Measurements from ENCODE around the gene NT5DC2. TPM values are rescaled to one million over a fixed set of nuclear protein-coding genes. Genes with fewer than 3 reads are reported as not detected.

NT5DC2 gene
- total and polyA plus RNA-seq, 2 experiments from 2014 or later = 49.9 to 111 TPM

DNA sequence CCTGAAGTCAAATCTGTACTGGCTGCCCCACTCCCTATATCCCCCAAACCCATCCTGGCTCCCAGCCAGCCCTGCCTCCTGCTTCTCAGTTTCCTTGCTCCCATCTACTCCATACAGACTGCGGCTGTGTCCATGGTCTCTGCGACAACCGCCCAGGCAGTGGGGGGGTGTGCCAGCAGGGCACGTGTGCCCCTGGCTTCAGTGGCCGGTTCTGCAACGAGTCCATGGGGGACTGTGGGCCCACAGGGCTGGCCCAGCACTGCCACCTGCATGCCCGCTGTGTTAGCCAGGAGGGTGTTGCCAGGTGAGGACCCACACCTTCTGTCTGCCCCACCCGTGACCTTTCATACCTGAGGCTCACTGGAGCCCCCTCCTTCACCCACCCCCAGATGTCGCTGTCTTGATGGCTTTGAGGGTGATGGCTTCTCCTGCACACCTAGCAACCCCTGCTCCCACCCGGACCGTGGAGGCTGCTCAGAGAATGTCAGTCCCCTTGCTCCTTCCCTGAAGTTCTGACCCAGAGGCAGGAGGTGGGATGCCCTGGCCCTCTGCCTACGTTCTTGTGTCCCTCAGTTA is 23.8 kb downstream of the NT5DC2 start:
- no peaks in the 10 kb centered on the region for H3F3A ChIP-seq (ENCODE audit: insufficient read depth)

DNA sequence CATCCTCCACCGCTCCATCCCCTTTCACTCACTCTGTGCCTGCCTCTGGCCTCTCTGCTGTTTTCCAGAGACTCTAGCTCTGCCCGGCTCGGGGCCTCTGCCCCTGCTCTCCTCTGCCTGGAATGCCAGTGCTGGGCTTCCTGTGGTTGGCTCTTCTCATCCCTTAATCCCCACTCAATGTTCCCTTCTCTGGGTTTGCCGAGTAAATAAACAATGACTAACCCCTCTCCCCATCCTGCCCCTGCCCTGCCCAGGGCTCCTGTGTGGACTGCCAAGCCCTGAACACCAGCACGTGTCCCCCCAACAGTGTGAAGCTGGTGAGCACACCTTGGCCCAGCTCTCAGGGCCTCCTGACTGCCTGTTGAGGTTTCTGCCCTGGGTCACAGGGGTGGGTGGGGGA is 26.3 kb downstream of the NT5DC2 start:
- no peak overlapping the region for H3K27ac ChIP-seq
- no peaks in the 10 kb centered on the region for H3K27me3 ChIP-seq (replicated peaks; ENCODE audit: insufficient read depth)
- H3F3A ChIP-seq (ENCODE audit: insufficient read depth) = no peaks in the 10 kb centered on the region
- H2AFZ ChIP-seq = no peak overlapping the region
- H3K4me3 ChIP-seq = no peak overlapping the region
- no peaks in the 10 kb centered on the region for H3K9me2 ChIP-seq (ENCODE audit: insufficient read depth)
- H3K4me2 ChIP-seq (ENCODE audit: unreplicated experiment) = no peak overlapping the region
- no peaks in the 10 kb centered on the region for H3K79me2 ChIP-seq (ENCODE audit: insufficient read depth)
- H3K4me1 ChIP-seq (ENCODE audit: insufficient read depth) = no peaks in the 10 kb centered on the region
- WGBS, 2 experiments (ENCODE audit: low coverage in 1 of 2, low lambda C conversion rate in 2 of 2, missing lambda C conversion rate in 2 of 2) = 70% methylated on average over 5 of the region's 5 CpGs
- no peak for TF ChIP-seq EZH2 (IDR thresholded peaks at IDR 0.05; ENCODE audit: insufficient read depth, poor library complexity, severe bottlenecking)
- TF ChIP-seq EZH2phosphoT487 (IDR thresholded peaks at IDR 0.05; ENCODE audit: insufficient read depth, low read depth) = no peak
- H3K36me3 ChIP-seq (ENCODE audit: low read depth) = no peaks in the 10 kb centered on the region
- no peaks in the 10 kb centered on the region for H3K9me3 ChIP-seq (ENCODE audit: low read depth)
- no peak for DNase-seq
- H4K20me1 ChIP-seq (ENCODE audit: insufficient read depth) = no peaks in the 10 kb centered on the region
- in situ Hi-C loops (cut with MboI) = no loop called here
- H3K9ac ChIP-seq = no peak overlapping the region

More for the DNA sequence above, 23.8 kb downstream of the NT5DC2 start:
- H3K9ac ChIP-seq = no peak overlapping the region
- no peak for TF ChIP-seq EZH2phosphoT487 (IDR thresholded peaks at IDR 0.05; ENCODE audit: insufficient read depth, low read depth)
- no peak for TF ChIP-seq EZH2 (IDR thresholded peaks at IDR 0.05; ENCODE audit: insufficient read depth, poor library complexity, severe bottlenecking)
- no peak for DNase-seq
- WGBS, 2 experiments (ENCODE audit: low coverage in 1 of 2, low lambda C conversion rate in 2 of 2, missing lambda C conversion rate in 2 of 2) = 29 to 32% methylated on average over 12 of the region's 12 CpGs
- no peak overlapping the region for H2AFZ ChIP-seq
- H4K20me1 ChIP-seq (ENCODE audit: insufficient read depth) = no peaks in the 10 kb centered on the region
- in situ Hi-C loops (cut with MboI) = no loop called here
- no peaks in the 10 kb centered on the region for H3K9me2 ChIP-seq (ENCODE audit: insufficient read depth)
- H3K4me1 ChIP-seq (ENCODE audit: insufficient read depth) = no peaks in the 10 kb centered on the region
- no peak overlapping the region for H3K4me2 ChIP-seq (ENCODE audit: unreplicated experiment)
- no peaks in the 10 kb centered on the region for H3K9me3 ChIP-seq (ENCODE audit: low read depth)
- no peaks in the 10 kb centered on the region for H3K79me2 ChIP-seq (ENCODE audit: insufficient read depth)
- H3K27ac ChIP-seq = no peak overlapping the region
- H3K27me3 ChIP-seq (replicated peaks; ENCODE audit: insufficient read depth) = no peaks in the 10 kb centered on the region; the same call in 1 of the 2 replicates
- H3K36me3 ChIP-seq (ENCODE audit: low read depth) = no peaks in the 10 kb centered on the region
- H3K4me3 ChIP-seq = no peak overlapping the region

DNA sequence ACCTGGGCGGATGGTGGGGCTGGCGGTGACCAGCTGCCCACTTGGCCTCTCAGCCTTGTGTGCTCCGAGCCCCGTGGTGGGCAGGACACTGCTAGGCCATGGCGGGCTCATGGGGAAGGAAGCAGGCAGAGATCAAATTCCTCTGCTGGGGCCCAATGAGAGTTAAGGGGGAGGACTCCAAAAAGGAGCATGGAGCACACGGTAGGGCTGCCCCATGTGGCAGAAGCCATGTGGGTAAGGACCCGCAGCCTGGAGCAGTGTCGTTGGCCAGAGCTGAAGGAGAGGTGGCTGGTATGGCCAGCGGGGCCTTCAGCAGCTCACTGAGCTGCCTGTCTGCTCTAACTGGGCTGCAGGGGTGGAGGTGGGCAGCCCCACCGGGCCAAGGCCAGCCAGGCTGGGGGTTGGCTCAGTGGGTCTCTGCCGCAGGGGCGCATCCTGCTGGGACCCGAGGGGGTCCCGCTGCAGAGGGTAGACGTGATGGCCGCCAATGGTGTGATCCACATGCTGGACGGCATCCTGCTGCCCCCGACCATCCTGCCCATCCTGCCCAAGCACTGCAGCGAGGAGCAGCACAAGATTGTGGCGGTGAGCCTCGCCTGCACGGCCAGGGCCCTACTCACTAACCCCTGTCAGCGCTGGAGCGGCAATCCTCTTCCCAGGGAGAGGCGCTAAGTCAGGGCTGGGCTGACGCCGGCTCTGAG is 27.2 kb downstream of the NT5DC2 start:
- 67 to 75% methylated on average over 26 to 27 of the region's 27 CpGs for WGBS, 2 experiments (ENCODE audit: low coverage in 1 of 2, low lambda C conversion rate in 2 of 2, missing lambda C conversion rate in 2 of 2)

DNA sequence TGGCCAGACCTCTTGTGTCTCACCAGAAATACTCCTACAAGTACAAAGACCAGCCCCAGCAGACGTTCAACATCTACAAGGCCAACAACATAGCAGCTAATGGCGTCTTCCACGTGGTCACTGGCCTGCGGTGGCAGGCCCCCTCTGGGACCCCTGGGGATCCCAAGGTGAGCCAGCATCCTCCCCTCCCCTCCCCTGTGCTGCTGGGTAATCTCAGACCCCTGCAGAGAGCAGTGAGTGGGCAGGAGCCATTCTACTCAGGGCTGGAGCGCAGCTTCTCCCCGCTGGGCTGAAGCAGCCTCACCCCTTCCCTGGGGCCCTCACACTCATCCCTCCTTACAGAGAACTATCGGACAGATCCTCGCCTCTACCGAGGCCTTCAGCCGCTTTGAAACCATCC is 28.7 kb downstream of the NT5DC2 start:
- Histone ChIP-seq H3K9me3 (ENCODE audit: low read depth) (no peaks in the 10 kb centered on the region), H2AFZ (no peak overlapping the region), H3K9ac (no peak overlapping the region), H3K4me3 (no peak overlapping the region), H3K4me1 (ENCODE audit: insufficient read depth) (no peaks in the 10 kb centered on the region), H3F3A (ENCODE audit: insufficient read depth) (no peaks in the 10 kb centered on the region), H3K79me2 (ENCODE audit: insufficient read depth) (no peaks in the 10 kb centered on the region), H3K36me3 (ENCODE audit: low read depth) (no peaks in the 10 kb centered on the region), H4K20me1 (ENCODE audit: insufficient read depth) (no peaks in the 10 kb centered on the region), H3K27me3 (replicated peaks; ENCODE audit: insufficient read depth) (no peaks in the 10 kb centered on the region), H3K27ac (no peak overlapping the region), H3K9me2 (ENCODE audit: insufficient read depth) (no peaks in the 10 kb centered on the region), H3K4me2 (ENCODE audit: unreplicated experiment) (no peak overlapping the region)
- 64 to 76% methylated on average over 10 of the region's 10 CpGs for WGBS, 2 experiments (ENCODE audit: low coverage in 1 of 2, low lambda C conversion rate in 2 of 2, missing lambda C conversion rate in 2 of 2)
- in situ Hi-C loops (cut with MboI) = no loop called here
- TF ChIP-seq EZH2 (IDR thresholded peaks at IDR 0.05; ENCODE audit: insufficient read depth, poor library complexity, severe bottlenecking) = no peak
- TF ChIP-seq EZH2phosphoT487 (IDR thresholded peaks at IDR 0.05; ENCODE audit: insufficient read depth, low read depth) = no peak
- DNase-seq = no peak

More for the DNA sequence above, 27.2 kb downstream of the NT5DC2 start:
- Histone ChIP-seq H3K4me1 (ENCODE audit: insufficient read depth) (no peaks in the 10 kb centered on the region), H3K9me2 (ENCODE audit: insufficient read depth) (no peaks in the 10 kb centered on the region), H3F3A (ENCODE audit: insufficient read depth) (no peaks in the 10 kb centered on the region), H3K4me2 (ENCODE audit: unreplicated experiment) (no peak overlapping the region), H3K9me3 (ENCODE audit: low read depth) (no peaks in the 10 kb centered on the region), H3K79me2 (ENCODE audit: insufficient read depth) (no peaks in the 10 kb centered on the region), H3K27me3 (replicated peaks; ENCODE audit: insufficient read depth) (no peaks in the 10 kb centered on the region), H4K20me1 (ENCODE audit: insufficient read depth) (no peaks in the 10 kb centered on the region), H3K4me3 (no peak overlapping the region), H3K27ac (no peak overlapping the region), H2AFZ (no peak overlapping the region), H3K9ac (no peak overlapping the region), H3K36me3 (ENCODE audit: low read depth) (no peaks in the 10 kb centered on the region)
- no peak for TF ChIP-seq EZH2phosphoT487 (IDR thresholded peaks at IDR 0.05; ENCODE audit: insufficient read depth, low read depth)
- TF ChIP-seq EZH2 (IDR thresholded peaks at IDR 0.05; ENCODE audit: insufficient read depth, poor library complexity, severe bottlenecking) = no peak
- in situ Hi-C loops (cut with MboI) = no loop called here
- DNase-seq = no peak
